Common myeloid progenitor, CD34-positive (primary cell): ENCODE measurements around the gene MRPL47.

Experiments
- CTCF ChIA-PET: fragments of 350-600 bp; sonication (Branson Sonifier 250); formaldehyde crosslinking; loops from one replicate; lab custom pipeline; 2021; ENCODE audit warnings: antibody characterized with exemption; lab: Charles Lee
- POLR2A ChIA-PET: fragments of 350-600 bp; sonication (Branson Sonifier 250); formaldehyde crosslinking; loops from one replicate; lab custom pipeline; 2021; ENCODE audit warnings: antibody characterized with exemption; lab: Charles Lee
- DNase-seq, 3 donors: peaks; one replicate each; pipeline versions ENCODE4 v3.0.0 to v3.0.0-alpha.2; 2013
- H3K27ac ChIP-seq, 2 experiments: 1 replicate in 1 of 2; 2 replicates in 1 of 2; pipeline ENCODE4 v1.7.0; 2013; ENCODE audit warnings: inconsistent platforms in 2 of 2, low read length in 2 of 2, mild to moderate bottlenecking in 2 of 2, low read depth in 1 of 2, moderate library complexity in 1 of 2; ENCODE audit not compliant: severe bottlenecking in 2 of 2, insufficient read depth in 1 of 2, poor library complexity in 1 of 2
- H3K27me3 ChIP-seq, 5 experiments: replicated peaks in 2 of 5; 1 replicate in 3 of 5; 2 replicates in 2 of 5; pipeline versions ENCODE4 v1.6.1 to v1.7.0; 2013; ENCODE audit warnings: low read length in 4 of 5, mild to moderate bottlenecking in 2 of 5, moderate library complexity in 2 of 5, inconsistent platforms in 1 of 5; ENCODE audit not compliant: insufficient read depth in 5 of 5, control insufficient read depth in 4 of 5
- H3K36me3 ChIP-seq, 4 experiments: 1 replicate in 2 of 4; 2 replicates in 2 of 4; pipeline versions ENCODE4 v1.6.1 to v1.7.0; 2013; ENCODE audit warnings: low read length in 3 of 4, control low read depth in 1 of 4, mild to moderate bottlenecking in 1 of 4; ENCODE audit not compliant: control insufficient read depth in 4 of 4, insufficient read depth in 4 of 4
- H3K4me1 ChIP-seq, 4 experiments: 1 replicate in 3 of 4; 2 replicates in 1 of 4; pipeline versions ENCODE4 v1.6.1 to v1.7.1; 2013; ENCODE audit warnings: low read length in 3 of 4, mild to moderate bottlenecking in 3 of 4, control low read depth in 1 of 4, inconsistent platforms in 1 of 4, moderate library complexity in 1 of 4; ENCODE audit not compliant: control insufficient read depth in 4 of 4, insufficient read depth in 4 of 4; ENCODE audit errors: control extremely low read depth in 1 of 4
- H3K4me3 ChIP-seq, 7 experiments: 1 replicate in 4 of 7; 2 replicates in 3 of 7; pipeline versions ENCODE4 v1.5.1 to v1.7.0; 2013; ENCODE audit warnings: mild to moderate bottlenecking in 7 of 7, low read length in 6 of 7, moderate library complexity in 6 of 7, inconsistent platforms in 2 of 7, low read depth in 2 of 7, control low read depth in 1 of 7; ENCODE audit not compliant: insufficient read depth in 4 of 7, control insufficient read depth in 1 of 7; ENCODE audit errors: extremely low read depth in 1 of 7
- H3K9me3 ChIP-seq, 5 experiments: 1 replicate in 4 of 5; 2 replicates in 1 of 5; pipeline versions ENCODE4 v1.6.1 to v1.7.1; 2013; ENCODE audit warnings: low read length in 4 of 5, mild to moderate bottlenecking in 2 of 5, inconsistent platforms in 1 of 5, low read depth in 1 of 5, moderate library complexity in 1 of 5; ENCODE audit not compliant: control insufficient read depth in 4 of 5, insufficient read depth in 2 of 5; ENCODE audit errors: control extremely low read depth in 1 of 5
- WGBS: methylation state at CpG from one replicate; pipeline ENCODE4 v1.1.5; 2013; ENCODE audit not compliant: insufficient coverage; 5-methylcytosine and 5-hydroxymethylcytosine counted together

MRPL47 gene

DNA sequence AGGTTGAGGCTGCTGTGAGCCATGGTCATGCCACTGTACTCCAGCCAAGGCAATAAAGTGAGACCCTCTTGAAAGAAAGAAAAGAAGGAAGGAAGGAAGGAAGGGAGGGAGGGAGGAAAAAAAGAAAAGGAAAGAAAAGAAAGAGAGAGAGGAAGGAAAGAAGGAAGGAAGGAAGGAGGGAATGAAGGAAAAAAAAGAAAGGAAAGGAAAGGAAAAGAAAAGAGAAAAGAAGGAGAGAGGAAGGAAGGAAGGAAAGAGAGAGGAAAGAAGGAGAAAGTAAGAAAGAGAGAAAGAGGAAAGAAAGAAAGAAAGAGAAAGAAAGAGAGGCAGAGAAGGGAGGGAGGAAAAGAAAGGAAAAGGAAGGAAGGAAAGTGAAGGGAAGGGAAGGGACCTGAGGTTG is 62.1 kb downstream of the MRPL47 start:
- POLR2A ChIA-PET: no interaction called here
- DNase-seq: no peak
- Histone ChIP-seq H3K27me3 (no peaks in the 10 kb centered on the region), H3K27ac (no peak overlapping the region), H3K4me3 (no peak overlapping the region), H3K9me3 (no peaks in the 10 kb centered on the region), H3K36me3 (no peaks in the 10 kb centered on the region), H3K4me1 (peaks cover 0 to 19% (median 7%) of the 10 kb centered on the region in 4 experiments)
- CTCF ChIA-PET: no interaction called here

DNA sequence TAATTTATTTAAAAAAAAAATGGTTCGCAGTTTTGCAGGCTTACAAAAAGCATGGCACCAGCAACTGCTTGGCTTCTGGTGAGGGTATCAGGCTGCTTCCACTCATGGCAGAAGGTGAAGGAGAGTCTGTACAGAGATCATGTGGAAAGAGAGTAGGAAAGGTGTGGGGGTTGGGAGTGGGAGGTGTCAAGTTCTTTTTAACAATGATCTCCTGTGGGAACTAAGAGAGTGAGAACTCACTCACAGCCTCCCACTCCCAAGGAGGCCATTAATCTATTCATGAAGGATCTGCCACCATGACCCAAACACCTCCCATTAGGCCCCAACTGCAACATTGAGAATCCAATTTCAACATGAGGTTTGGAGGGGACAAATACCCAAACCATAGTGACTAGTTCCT is 62.8 kb downstream of the MRPL47 start:
- H3K27me3 ChIP-seq: no peaks in the 10 kb centered on the region
- peaks cover 0 to 20% (median 10%) of the 10 kb centered on the region in 4 experiments for H3K4me1 ChIP-seq
- no peaks in the 10 kb centered on the region for H3K36me3 ChIP-seq
- no peak overlapping the region for H3K27ac ChIP-seq
- WGBS: 100% methylated on average over 1 of the region's 1 CpG
- ChIA-PET POLR2A (no interaction called here), CTCF (interaction anchor here (0.6 kb wide), 1 partner anchor 10 kb away, joined by 3 read pairs; no protein-coding TSS in a partner anchor)
- H3K4me3 ChIP-seq: no peak overlapping the region
- no peak for DNase-seq
- H3K9me3 ChIP-seq: no peaks in the 10 kb centered on the region

DNA sequence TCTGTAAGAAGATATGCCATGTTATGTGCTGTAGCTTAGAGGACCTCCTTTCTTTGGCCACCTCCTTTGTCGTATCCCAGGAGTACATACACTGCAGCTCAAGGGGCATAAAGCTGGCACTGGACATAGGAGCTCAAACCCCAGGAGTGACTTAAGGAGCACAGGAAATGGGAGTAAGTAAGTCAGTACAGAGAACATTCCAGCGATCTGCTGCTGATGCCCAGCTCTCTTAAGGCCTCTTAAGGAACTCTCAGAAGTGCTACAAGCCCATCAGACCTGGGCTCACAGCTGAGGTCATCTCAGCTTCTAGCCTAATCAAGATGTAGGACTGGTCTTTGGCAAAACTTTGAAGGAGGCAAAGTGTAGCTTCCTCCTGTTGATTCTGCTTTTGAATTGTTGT is 63.3 kb downstream of the MRPL47 start:
- Histone ChIP-seq H3K27ac (no peak overlapping the region), H3K9me3 (no peaks in the 10 kb centered on the region), H3K4me1 (peaks cover 0 to 18% (median 10%) of the 10 kb centered on the region in 4 experiments), H3K36me3 (no peaks in the 10 kb centered on the region), H3K27me3 (no peaks in the 10 kb centered on the region), H3K4me3 (no peak overlapping the region)
- WGBS: 100% methylated on average over 1 of the region's 2 CpGs
- CTCF ChIA-PET: no interaction called here
- POLR2A ChIA-PET: no interaction called here
- DNase-seq: no peak
